Prostate gland (tissue), 2 donors: ENCODE results near the gene PPP4R3B. TPM values are rescaled to one million over a fixed set of nuclear protein-coding genes. Genes with fewer than 3 reads are reported as not detected.
A peak's percentile ranks its signal among the peaks of the same experiment; 100 is the strongest.
"Not testable (repeated sequence)": the region's sequence is repeated elsewhere in the genome, so short reads cannot be mapped to it uniquely, and the experiment has no call there.

Source experiments
- DNase-seq: peaks from one replicate; pipeline ENCODE4 v3.0.0-alpha.2; 2019; ENCODE audit warnings: low spot score
- H3K27ac ChIP-seq, 2 donors: fragments of 200-600 bp; sonication (generic); 2 replicates each; pipeline ENCODE4 v1.5.1; 2017 to 2019
- H3K27me3 ChIP-seq: fragments of 200-600 bp; sonication (generic); replicated peaks from 2 replicates; pipeline ENCODE4 v1.5.1; 2019; ENCODE audit not compliant: insufficient read depth
- H3K36me3 ChIP-seq, 2 donors: fragments of 200-600 bp; sonication (generic); 1 replicate in 1 of 2; 2 replicates in 1 of 2; pipeline versions ENCODE4 v1.5.1 to v1.8.1; 2017 to 2019
- H3K4me1 ChIP-seq: fragments of 200-600 bp; sonication (generic); replicated peaks from 2 replicates; pipeline ENCODE4 v1.5.1; 2019
- H3K4me3 ChIP-seq, 2 donors: fragments of 200-600 bp; sonication (generic); 2 replicates each; pipeline ENCODE4 v1.5.1; 2017 to 2019
- H3K9me3 ChIP-seq: fragments of 200-600 bp; sonication (generic); 2 replicates; pipeline ENCODE4 v1.5.1; 2017
- CTCF ChIP-seq, 4 experiments: fragments of 200-600 bp in 2 of 4; fragments of 450-650 bp in 2 of 4; sonication (generic) in 2 of 4; IDR thresholded peaks; 1 replicate in 3 of 4; 2 replicates in 1 of 4; pipeline ENCODE4 v1.5.1; 2016 to 2019; ENCODE audit warnings: antibody characterized with exemption in 4 of 4, mild to moderate bottlenecking in 2 of 4, moderate library complexity in 2 of 4
- POLR2A ChIP-seq: fragments of 450-650 bp; IDR thresholded peaks from one replicate; pipeline ENCODE4 v1.6.1; 2016; ENCODE audit warnings: antibody characterized with exemption, mild to moderate bottlenecking
- POLR2AphosphoS5 ChIP-seq: sonication (generic); formaldehyde crosslinking; IDR thresholded peaks from one replicate; pipeline ENCODE4 v1.6.1; 2017; ENCODE audit warnings: antibody characterized with exemption
- WGBS: methylation state at CpG from one replicate; pipeline ENCODE4 v1.1.5; 2018; 5-methylcytosine and 5-hydroxymethylcytosine counted together
- intact Hi-C: fragments of 100-400 bp; cut with DNase I; formaldehyde crosslinking; loops from one replicate; pipeline ENCODE4 v1.14.2; 2022
- total RNA-seq, 2 donors: library from RNA; depleted of rRNA; stranded (reverse); fragments of >200 nt; gene quantifications; one replicate each; pipeline ENCODE4 v1.1.0, GENCODE V29; 2016

PPP4R3B gene
- total RNA-seq, 2 donors from 2014 or later, result 51.4 to 62.0 TPM

GRCh38 chr2:55581874-55582547 lies 35.4 kb downstream of the PPP4R3B start:
- H3K36me3 ChIP-seq, result no peaks in the 10 kb centered on the region
- DNase-seq, result no peak
- no peak overlapping the region for H3K4me3 ChIP-seq
- WGBS, result 42% methylated on average over 4 of the region's 4 CpGs
- intact Hi-C loops, result no loop called here
- H3K27me3 ChIP-seq, result no peaks in the 10 kb centered on the region
- H3K9me3 ChIP-seq, result no peaks in the 10 kb centered on the region
- no peaks in the 10 kb centered on the region for H3K4me1 ChIP-seq
- H3K27ac ChIP-seq, result no peak overlapping the region
- TF ChIP-seq POLR2AphosphoS5, result peak; percentile 5
- no peak for TF ChIP-seq POLR2A
- TF ChIP-seq CTCF (IDR thresholded peaks at IDR 0.05), result no peak

GRCh38 chr2:55581435-55581834 lies 36.0 kb downstream of the PPP4R3B start:
- no peak for DNase-seq
- Histone ChIP-seq H3K27ac (no peak overlapping the region), H3K36me3 (no peaks in the 10 kb centered on the region), H3K9me3 (no peaks in the 10 kb centered on the region), H3K27me3 (no peaks in the 10 kb centered on the region), H3K4me3 (no peak overlapping the region), H3K4me1 (no peaks in the 10 kb centered on the region)
- intact Hi-C loops, result no loop called here
- no peak for TF ChIP-seq POLR2AphosphoS5
- peak in 1 of 4 experiments; percentile 6 for TF ChIP-seq CTCF (IDR thresholded peaks at IDR 0.05)
- no peak for TF ChIP-seq POLR2A
- 90% methylated on average over 3 of the region's 3 CpGs for WGBS

- intact Hi-C loops, H3K9me3 ChIP-seq, H3K27me3 ChIP-seq, DNase-seq, H3K4me1 ChIP-seq, H3K4me3 ChIP-seq, H3K27ac ChIP-seq, H3K36me3 ChIP-seq: not testable (repeated sequence)
- 93% methylated on average over 8 of the region's 8 CpGs for WGBS
Measured at GRCh38 chr2:55569002-55569401, 48.4 kb downstream of the PPP4R3B start.

- Histone ChIP-seq H3K36me3 (no peaks in the 10 kb centered on the region), H3K4me1 (no peaks in the 10 kb centered on the region), H3K27me3 (no peaks in the 10 kb centered on the region), H3K4me3 (no peak overlapping the region), H3K27ac (no peak overlapping the region), H3K9me3 (no peaks in the 10 kb centered on the region)
- 94% methylated on average over 4 of the region's 4 CpGs for WGBS
- DNase-seq, result no peak
- no peak for TF ChIP-seq POLR2A
- intact Hi-C loops, result no loop called here
Measured at GRCh38 chr2:55567298-55567697, 50.1 kb downstream of the PPP4R3B start.

GRCh38 chr2:55565613-55566012 lies 51.8 kb downstream of the PPP4R3B start:
- DNase-seq, result no peak
- no peaks in the 10 kb centered on the region for H3K36me3 ChIP-seq
- no peak overlapping the region for H3K4me3 ChIP-seq
- 76% methylated on average over 1 of the region's 1 CpG for WGBS
- no peaks in the 10 kb centered on the region for H3K4me1 ChIP-seq
- intact Hi-C loops, result no loop called here
- H3K27ac ChIP-seq, result no peak overlapping the region
- no peak for TF ChIP-seq POLR2AphosphoS5
- TF ChIP-seq CTCF (IDR thresholded peaks at IDR 0.05), result no peak
- no peak for TF ChIP-seq POLR2A
- H3K9me3 ChIP-seq, result no peaks in the 10 kb centered on the region
- H3K27me3 ChIP-seq, result no peaks in the 10 kb centered on the region

- 100% methylated on average over 3 of the region's 3 CpGs for WGBS
- no peaks in the 10 kb centered on the region for H3K27me3 ChIP-seq
- H3K4me3 ChIP-seq, result no peak overlapping the region
- TF ChIP-seq CTCF (IDR thresholded peaks at IDR 0.05) (no peak), POLR2A (no peak), POLR2AphosphoS5 (no peak)
- peaks cover 0 to 2% of the 10 kb centered on the region in 2 donors for H3K36me3 ChIP-seq
- DNase-seq, result no peak
- H3K4me1 ChIP-seq, result no peaks in the 10 kb centered on the region
- no peak overlapping the region for H3K27ac ChIP-seq
- H3K9me3 ChIP-seq, result no peaks in the 10 kb centered on the region
- intact Hi-C loops, result no loop called here
Measured at GRCh38 chr2:55560855-55561254, 56.6 kb downstream of the PPP4R3B start.
